Gastrocnemius medialis (tissue), 4 donors: ENCODE results near the gene ABCC8. TPM values are rescaled to one million over a fixed set of nuclear protein-coding genes. Genes with fewer than 3 reads are reported as not detected.

ENCODE experiments used
- ATAC-seq, 2 donors: fragments of 150-250 bp; one replicate each; pipeline ENCODE4 v1.9.1; 2016
- DNase-seq, 2 donors: peaks; one replicate each; pipeline ENCODE4 v3.0.0-alpha.2; 2019
- H3K27ac ChIP-seq, 4 donors: fragments of 200-600 bp; sonication (generic); 1 replicate in 1 of 4; 2 replicates in 3 of 4; pipeline ENCODE4 v1.5.1; 2016 to 2018; ENCODE audit warnings: mild to moderate bottlenecking in 2 of 4, moderate library complexity in 1 of 4
- H3K27me3 ChIP-seq, 3 donors: fragments of 200-600 bp; sonication (generic) in 2 of 3; 1 replicate in 1 of 3; 2 replicates in 2 of 3; pipeline versions ENCODE4 v1.5.1 to v1.6.0; 2016 to 2019; ENCODE audit warnings: mild to moderate bottlenecking in 1 of 3, moderate library complexity in 1 of 3
- H3K36me3 ChIP-seq, 2 donors: fragments of 200-600 bp; sonication (generic) in 1 of 2; one replicate each; pipeline ENCODE4 v1.5.1; 2017 to 2018
- H3K4me1 ChIP-seq, 2 donors: fragments of 200-600 bp; sonication (generic) in 1 of 2; one replicate each; pipeline ENCODE4 v1.5.1; 2016 to 2017; ENCODE audit warnings: mild to moderate bottlenecking in 2 of 2
- H3K4me3 ChIP-seq, 4 donors: fragments of 200-600 bp; sonication (generic) in 3 of 4; 1 replicate in 1 of 4; 2 replicates in 3 of 4; pipeline ENCODE4 v1.5.1; 2016 to 2019; ENCODE audit warnings: mild to moderate bottlenecking in 2 of 4
- H3K9me3 ChIP-seq, 3 donors: fragments of 200-600 bp; sonication (generic) in 2 of 3; 1 replicate in 1 of 3; 2 replicates in 2 of 3; pipeline ENCODE4 v1.5.1; 2016 to 2019
- POLR2A ChIP-seq, 2 donors: fragments of 450-650 bp; IDR thresholded peaks; one replicate each; pipeline ENCODE4 v1.6.1; 2017; ENCODE audit warnings: antibody characterized with exemption in 2 of 2, mild to moderate bottlenecking in 2 of 2, moderate library complexity in 2 of 2
- in situ Hi-C, 4 donors: fragments of 200-750 bp; cut with MboI; loops; one replicate each; pipeline versions ENCODE4 v1.15.0 to v1.8.0; 2017; ENCODE audit warnings: low sequenced_read_pairs in 4 of 4
- intact Hi-C: fragments of 100-400 bp; cut with DNase I; formaldehyde crosslinking; loops from one replicate; pipeline ENCODE4 v1.15.1; 2023; ENCODE audit warnings: low total_unique reads
- total RNA-seq, 4 donors: library from RNA; depleted of rRNA; stranded (reverse); fragments of >200 nt; gene quantifications; one replicate each; pipeline versions ENCODE4 v1.1.0 to v1.2.3, GENCODE V29; 2016
- TF ChIP-seq, protein P1 (sequence below), 5 experiments: fragments of 450-650 bp in 3 of 5; fragments of 200-600 bp in 2 of 5; sonication (generic) in 2 of 5; IDR thresholded peaks in 4 of 5; conservative IDR thresholded peaks in 1 of 5; 1 replicate in 4 of 5; 2 replicates in 1 of 5; pipeline ENCODE4 v1.5.1; 2016 to 2019; ENCODE audit warnings: antibody characterized with exemption in 5 of 5, mild to moderate bottlenecking in 3 of 5, moderate library complexity in 3 of 5

The ABCC8 gene
- total RNA-seq, 4 donors from 2014 or later, result 0.33 to 4.0 (median 1.1) TPM

GRCh38 chr11:17513853-17514252 is 37.2 kb upstream of the ABCC8 start:
- DNase-seq, result no peak
- Histone ChIP-seq H3K9me3 (no peaks in the 10 kb centered on the region), H3K36me3 (no peaks in the 10 kb centered on the region), H3K4me1 (peaks cover 0 to under 1% of the 10 kb centered on the region in 2 donors), H3K27me3 (no peaks in the 10 kb centered on the region), H3K4me3 (no peak overlapping the region), H3K27ac (no peak overlapping the region)
- intact Hi-C loops (no loop called here), in situ Hi-C loops (loop anchor here in 2 of 4 donors (25.0 kb wide), 1 partner anchor 277 kb away; no protein-coding TSS in a partner anchor)
- TF ChIP-seq, protein P1, sequence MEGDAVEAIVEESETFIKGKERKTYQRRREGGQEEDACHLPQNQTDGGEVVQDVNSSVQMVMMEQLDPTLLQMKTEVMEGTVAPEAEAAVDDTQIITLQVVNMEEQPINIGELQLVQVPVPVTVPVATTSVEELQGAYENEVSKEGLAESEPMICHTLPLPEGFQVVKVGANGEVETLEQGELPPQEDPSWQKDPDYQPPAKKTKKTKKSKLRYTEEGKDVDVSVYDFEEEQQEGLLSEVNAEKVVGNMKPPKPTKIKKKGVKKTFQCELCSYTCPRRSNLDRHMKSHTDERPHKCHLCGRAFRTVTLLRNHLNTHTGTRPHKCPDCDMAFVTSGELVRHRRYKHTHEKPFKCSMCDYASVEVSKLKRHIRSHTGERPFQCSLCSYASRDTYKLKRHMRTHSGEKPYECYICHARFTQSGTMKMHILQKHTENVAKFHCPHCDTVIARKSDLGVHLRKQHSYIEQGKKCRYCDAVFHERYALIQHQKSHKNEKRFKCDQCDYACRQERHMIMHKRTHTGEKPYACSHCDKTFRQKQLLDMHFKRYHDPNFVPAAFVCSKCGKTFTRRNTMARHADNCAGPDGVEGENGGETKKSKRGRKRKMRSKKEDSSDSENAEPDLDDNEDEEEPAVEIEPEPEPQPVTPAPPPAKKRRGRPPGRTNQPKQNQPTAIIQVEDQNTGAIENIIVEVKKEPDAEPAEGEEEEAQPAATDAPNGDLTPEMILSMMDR (IDR thresholded peaks at IDR 0.05 in 4 of 5, conservative IDR thresholded peaks at IDR 0.05 in 1 of 5), result no peak
- no peak for TF ChIP-seq POLR2A (IDR thresholded peaks at IDR 0.05)
- ATAC-seq, result no peak

DNA sequence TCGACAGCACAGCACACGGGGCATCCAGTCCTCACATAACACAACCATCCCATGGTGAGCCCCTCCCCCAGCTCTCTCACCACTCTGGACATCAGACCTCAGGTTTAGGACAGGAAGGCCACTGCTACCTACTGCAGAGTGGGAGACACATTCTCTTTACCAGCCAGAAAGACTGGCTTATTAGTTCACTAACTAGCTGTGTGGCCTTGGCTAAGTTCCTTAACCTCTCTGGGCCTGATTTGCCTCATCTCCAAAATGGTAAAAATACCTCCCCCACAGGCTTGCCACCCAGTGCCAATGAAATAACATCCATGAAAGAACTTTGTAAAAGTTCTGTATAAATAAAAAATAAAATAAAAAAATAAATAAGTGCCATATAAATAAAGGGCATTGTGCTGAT is 35.5 kb upstream of the ABCC8 start:
- H3K4me1 ChIP-seq, result peaks cover 11 to 12% of the 10 kb centered on the region in 2 donors
- ATAC-seq (no peak), DNase-seq (no peak)
- no peak overlapping the region for H3K27ac ChIP-seq
- no peaks in the 10 kb centered on the region for H3K9me3 ChIP-seq
- TF ChIP-seq, protein P1 (IDR thresholded peaks at IDR 0.05 in 4 of 5, conservative IDR thresholded peaks at IDR 0.05 in 1 of 5), result no peak
- no peak for TF ChIP-seq POLR2A (IDR thresholded peaks at IDR 0.05)
- no peak overlapping the region for H3K4me3 ChIP-seq
- in situ Hi-C loops (loop anchor here in 2 of 4 donors (25.0 kb wide), 1 partner anchor 275 kb away; no protein-coding TSS in a partner anchor), intact Hi-C loops (no loop called here)
- H3K36me3 ChIP-seq, result no peaks in the 10 kb centered on the region
- H3K27me3 ChIP-seq, result no peaks in the 10 kb centered on the region

DNA sequence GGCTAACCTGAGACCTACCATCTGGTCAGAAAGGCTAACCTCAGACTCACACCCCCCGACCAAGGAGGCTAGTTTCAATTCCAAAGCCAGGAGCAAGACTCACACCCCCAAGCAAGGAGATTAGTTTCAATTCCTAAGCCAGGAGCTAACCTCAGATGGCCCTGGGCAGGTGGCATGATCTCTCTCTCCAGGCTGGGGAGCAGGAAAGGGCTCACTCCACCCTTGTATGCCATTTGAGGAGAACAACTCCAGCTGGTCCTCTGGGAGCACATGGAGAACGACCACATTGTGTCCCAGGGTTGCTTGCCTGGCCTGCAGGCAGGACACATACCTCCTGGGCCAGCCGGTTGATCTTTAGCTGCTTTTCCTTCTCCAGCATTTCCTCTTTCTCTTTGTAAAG is 34.9 kb upstream of the ABCC8 start:
- H3K27ac ChIP-seq, result no peak overlapping the region
- in situ Hi-C loops, result loop anchor here in 2 of 4 donors (25.0 kb wide), 1 partner anchor 274 kb away; no protein-coding TSS in a partner anchor
- no peaks in the 10 kb centered on the region for H3K9me3 ChIP-seq
- H3K27me3 ChIP-seq, result no peaks in the 10 kb centered on the region
- intact Hi-C loops, result no loop called here
- no peak for DNase-seq
- no peak overlapping the region for H3K4me3 ChIP-seq
- TF ChIP-seq POLR2A (IDR thresholded peaks at IDR 0.05), result no peak
- TF ChIP-seq, protein P1 (IDR thresholded peaks at IDR 0.05 in 4 of 5, conservative IDR thresholded peaks at IDR 0.05 in 1 of 5), result no peak
- H3K4me1 ChIP-seq, result peaks cover 11 to 12% of the 10 kb centered on the region in 2 donors
- no peak for ATAC-seq
- no peaks in the 10 kb centered on the region for H3K36me3 ChIP-seq

DNA sequence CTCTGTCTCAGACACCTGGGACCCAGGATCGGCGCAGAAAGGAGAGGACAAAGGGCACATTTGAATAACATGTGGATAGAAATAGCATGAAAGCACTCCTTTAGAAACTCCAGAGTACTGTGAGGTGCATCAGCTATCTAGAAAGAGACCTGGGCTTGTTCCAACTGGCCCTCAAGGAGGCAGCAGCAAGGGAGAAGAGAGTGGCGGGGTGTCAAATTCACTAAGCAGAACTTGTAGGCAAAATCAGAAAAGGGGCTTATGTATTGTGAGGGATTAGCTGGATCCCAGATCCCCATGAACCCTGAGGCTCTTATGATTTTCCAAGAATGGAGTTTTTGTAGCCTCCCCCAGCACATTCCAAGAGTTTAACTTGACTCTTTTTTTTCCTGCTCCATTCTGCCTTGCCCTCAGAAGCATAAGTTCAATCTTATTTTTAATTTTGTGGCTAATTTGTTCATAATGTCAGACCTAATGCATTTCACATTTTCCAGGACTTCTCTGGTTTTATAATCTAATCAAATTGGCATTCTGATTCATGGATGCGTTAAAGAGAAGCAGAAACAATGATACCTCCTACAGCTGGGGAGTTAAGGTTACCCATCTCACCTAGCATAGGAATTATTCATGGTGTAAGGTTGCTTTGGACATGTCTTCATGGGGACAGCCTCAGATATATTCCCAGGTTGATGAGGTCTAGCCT is 34.0 kb upstream of the ABCC8 start:
- intact Hi-C loops, result no loop called here

More for the DNA sequence above, 34.0 kb upstream of the ABCC8 start:
- H3K27ac ChIP-seq, result no peak overlapping the region
- ATAC-seq, result no peak
- in situ Hi-C loops, result loop anchor here in 2 of 4 donors (25.0 kb wide), 1 partner anchor 273 kb away; no protein-coding TSS in a partner anchor
- H3K36me3 ChIP-seq, result no peaks in the 10 kb centered on the region
- H3K4me1 ChIP-seq, result peaks cover 11 to 12% of the 10 kb centered on the region in 2 donors
- no peak overlapping the region for H3K4me3 ChIP-seq
- no peaks in the 10 kb centered on the region for H3K9me3 ChIP-seq
- H3K27me3 ChIP-seq, result no peaks in the 10 kb centered on the region
- TF ChIP-seq, protein P1 (IDR thresholded peaks at IDR 0.05 in 4 of 5, conservative IDR thresholded peaks at IDR 0.05 in 1 of 5), result no peak
- no peak for TF ChIP-seq POLR2A (IDR thresholded peaks at IDR 0.05)
- DNase-seq, result no peak
